Progenitor cell of endocrine pancreas (in vitro differentiated cells): Measurements from ENCODE around the gene ZNF697. TPM values are rescaled to one million over a fixed set of nuclear protein-coding genes. Genes with fewer than 3 reads are reported as not detected.

Experiments used
- DNase-seq: peaks from one replicate; pipeline ENCODE4 v3.0.0; 2021; ENCODE audit warnings: low spot score; ENCODE audit not compliant: unreplicated experiment
- H3K27ac Mint-ChIP-seq: 2 replicates; pipeline ENCODE4 v1.8.0; 2021; ENCODE audit warnings: mild to moderate bottlenecking, moderate library complexity, mixed read lengths
- H3K27me3 Mint-ChIP-seq: 2 replicates; pipeline ENCODE4 v1.8.0; 2021; ENCODE audit warnings: mixed read lengths
- H3K36me3 Mint-ChIP-seq: 2 replicates; pipeline ENCODE4 v1.8.0; 2022; ENCODE audit warnings: mixed read lengths; ENCODE audit not compliant: insufficient read depth
- H3K4me1 Mint-ChIP-seq: 2 replicates; pipeline ENCODE4 v1.8.0; 2021; ENCODE audit warnings: low read depth, mixed read lengths
- H3K4me3 Mint-ChIP-seq: 2 replicates; pipeline ENCODE4 v1.8.0; 2021; ENCODE audit warnings: low read depth, mild to moderate bottlenecking, moderate library complexity, mixed read lengths
- H3K9me3 Mint-ChIP-seq: 2 replicates; pipeline ENCODE4 v1.8.0; 2021; ENCODE audit warnings: low read depth, mixed read lengths
- CTCF ChIP-seq: fragments of 200-600 bp; sonication (generic); IDR thresholded peaks from one replicate; pipeline ENCODE4 v1.5.0; 2021; ENCODE audit warnings: antibody characterized with exemption, mild to moderate bottlenecking; ENCODE audit not compliant: unreplicated experiment
- total RNA-seq: library from RNA; stranded (reverse); gene quantifications from 2 replicates; pipeline ENCODE4 v1.2.1, GENCODE V29; 2021

Gene ZNF697
- total RNA-seq, 1 donor from 2014 or later: 22.3 TPM

- no peak overlapping the region for H3K27ac Mint-ChIP-seq
- DNase-seq: no peak
- no peaks in the 10 kb centered on the region for H3K9me3 Mint-ChIP-seq
- peaks cover 22% of the 10 kb centered on the region for H3K4me1 Mint-ChIP-seq
- peaks cover 15% of the 10 kb centered on the region for H3K27me3 Mint-ChIP-seq
- H3K4me3 Mint-ChIP-seq: no peak overlapping the region
- H3K36me3 Mint-ChIP-seq: no peaks in the 10 kb centered on the region
- TF ChIP-seq CTCF: no peak
Observed at GRCh38 chr1:119651133-119651532, 3.1 kb upstream of the ZNF697 start.

DNA sequence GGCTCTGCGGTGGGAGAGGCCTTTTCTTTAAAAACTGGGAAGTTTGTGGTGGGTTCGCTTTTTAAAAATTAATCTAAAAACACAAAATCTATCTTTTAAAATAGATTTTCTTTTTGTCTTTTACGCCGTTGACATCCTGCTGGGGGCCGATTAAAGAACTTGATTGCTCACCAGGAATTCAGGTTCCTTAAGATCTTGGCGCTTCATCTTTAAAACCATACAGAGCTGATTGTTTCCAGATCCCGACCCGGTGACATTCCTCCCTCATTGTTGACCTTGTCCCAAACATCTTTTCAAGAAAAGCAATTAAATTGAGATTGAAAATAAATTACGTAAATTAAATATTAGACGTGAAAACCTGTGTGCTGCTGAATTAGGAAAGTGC lies 546 bp upstream of the ZNF697 start:
- no peak for TF ChIP-seq CTCF
- peak overlapping the region; percentile 93 for H3K27ac Mint-ChIP-seq
- H3K4me1 Mint-ChIP-seq: peaks cover 27% of the 10 kb centered on the region
- H3K4me3 Mint-ChIP-seq: peak overlapping the region; percentile 95
- no peaks in the 10 kb centered on the region for H3K9me3 Mint-ChIP-seq
- no peak for DNase-seq
- no peaks in the 10 kb centered on the region for H3K36me3 Mint-ChIP-seq
- peaks cover 15% of the 10 kb centered on the region for H3K27me3 Mint-ChIP-seq

DNA sequence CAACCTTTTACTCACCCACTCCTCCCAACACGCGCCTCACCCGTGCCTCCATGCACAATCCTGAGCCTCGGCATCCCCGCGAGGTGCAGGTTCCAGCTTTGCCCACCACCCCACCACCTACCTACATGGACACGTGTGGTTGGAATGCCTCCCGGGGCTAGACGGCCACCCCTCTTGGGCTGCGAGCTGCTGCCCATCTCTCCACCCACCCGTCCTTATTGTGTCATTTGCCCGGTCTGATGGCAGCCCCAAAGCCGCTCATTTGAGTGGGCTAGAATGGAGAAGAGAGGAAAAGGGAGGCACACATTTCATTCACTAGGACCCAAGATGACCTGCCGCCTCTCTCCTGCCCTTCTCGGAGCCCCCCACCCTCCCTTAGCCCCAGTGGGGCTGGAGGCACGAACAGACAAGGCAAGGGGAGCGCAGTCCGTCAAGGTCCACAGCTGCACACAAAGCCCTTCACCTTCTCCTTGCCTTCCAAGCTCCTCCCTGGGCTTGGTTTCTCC lies 785 bp downstream of the ZNF697 start:
- TF ChIP-seq CTCF: no peak
- Mint-ChIP-seq H3K4me1 (peaks cover 32% of the 10 kb centered on the region), H3K9me3 (no peaks in the 10 kb centered on the region), H3K27ac (peak overlapping the region; percentile 96), H3K36me3 (peaks cover 2% of the 10 kb centered on the region), H3K27me3 (peaks cover 12% of the 10 kb centered on the region), H3K4me3 (peak overlapping the region; percentile 95)
- peak; percentile 14 for DNase-seq

- no peak for TF ChIP-seq CTCF
- no peaks in the 10 kb centered on the region for H3K9me3 Mint-ChIP-seq
- H3K36me3 Mint-ChIP-seq: peaks cover 5% of the 10 kb centered on the region
- peak overlapping the region; percentile 96 for H3K27ac Mint-ChIP-seq
- no peak for DNase-seq
- peak overlapping the region; percentile 95 for H3K4me3 Mint-ChIP-seq
- H3K27me3 Mint-ChIP-seq: peaks cover 12% of the 10 kb centered on the region
- peaks cover 34% of the 10 kb centered on the region for H3K4me1 Mint-ChIP-seq
Observed at GRCh38 chr1:119646521-119647227, 1.4 kb downstream of the ZNF697 start.

- H3K4me1 Mint-ChIP-seq: peaks cover 25% of the 10 kb centered on the region
- H3K36me3 Mint-ChIP-seq: peaks cover 7% of the 10 kb centered on the region
- H3K4me3 Mint-ChIP-seq: no peak overlapping the region
- H3K9me3 Mint-ChIP-seq: no peaks in the 10 kb centered on the region
- no peak overlapping the region for H3K27ac Mint-ChIP-seq
- no peak for TF ChIP-seq CTCF
- DNase-seq: no peak
- no peaks in the 10 kb centered on the region for H3K27me3 Mint-ChIP-seq
Observed at GRCh38 chr1:119639109-119639508, 9.0 kb downstream of the ZNF697 start.
